Stimulated activated CD4-positive, alpha-beta T cell treated with anti-CD3 and anti-CD28 coated beads, TNF-alpha, amount 100 ng/mL, for 24 hours (primary cell): ENCODE results near the gene COG4.
"Not testable (repeated sequence)": the region's sequence is repeated elsewhere in the genome, so short reads cannot be mapped to it uniquely, and the experiment has no call there.

Experiments used
- DNase-seq, 3 experiments: peaks; one replicate each; pipeline ENCODE4 v3.0.0-alpha.2; 2020; ENCODE audit warnings: low read depth in 3 of 3

Gene COG4

DNA sequence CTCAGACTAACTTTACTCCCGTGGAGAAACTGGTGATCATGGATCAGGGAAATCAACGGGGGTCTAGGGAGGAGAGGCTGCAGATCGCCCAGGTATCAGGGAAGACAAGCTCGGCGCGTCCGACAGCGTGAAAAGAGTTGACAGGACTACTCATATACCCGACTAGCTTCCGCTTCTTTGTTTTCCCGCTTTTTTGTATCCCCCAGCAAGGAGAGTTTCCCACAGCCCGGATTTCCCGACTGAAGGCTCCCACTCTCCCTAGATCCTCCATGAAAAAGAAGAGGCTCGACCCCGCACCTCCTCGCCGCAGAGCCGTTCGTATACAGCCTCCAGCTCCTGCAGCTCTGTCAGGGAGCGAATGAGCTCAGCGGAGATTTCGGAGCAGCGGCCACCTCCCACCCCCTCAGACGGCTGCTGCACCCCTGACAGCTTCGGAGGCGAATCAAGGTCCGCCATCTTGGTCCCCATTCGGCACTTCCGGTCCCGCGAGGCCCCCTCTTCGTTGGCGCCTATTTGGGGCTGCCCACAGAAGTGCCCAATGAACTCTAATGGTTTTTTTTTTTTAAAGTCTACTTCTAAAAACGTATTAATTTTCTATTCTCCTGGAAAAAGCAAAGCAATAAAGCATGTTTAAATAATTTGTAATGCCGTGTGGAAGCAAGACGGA is at the start of gene COG4:
COG4 (minus strand) TSS at position 479 of the 667 bp plus-strand sequence; CDS start at position 468, 11 bp downstream.
- peak; percentile 81 to 90 (median 86) for DNase-seq

DNA sequence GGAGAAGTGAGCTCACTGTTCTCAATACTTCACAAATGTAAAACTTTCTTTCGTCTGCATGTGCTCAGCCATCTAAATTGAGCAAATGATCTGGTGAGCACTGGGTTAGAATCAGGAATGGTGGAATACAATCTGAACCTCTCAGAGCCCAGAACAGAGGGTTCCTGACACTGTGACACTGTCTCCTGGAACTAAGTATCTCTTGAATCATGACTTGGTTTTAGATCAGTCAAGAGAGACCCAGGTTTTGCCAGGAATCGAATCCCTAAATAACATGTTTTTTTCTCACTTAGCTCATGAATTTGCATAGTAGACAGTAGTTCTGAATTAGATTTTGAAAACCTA is 49.5 kb upstream of the COG4 start:
- no peak for DNase-seq

DNA sequence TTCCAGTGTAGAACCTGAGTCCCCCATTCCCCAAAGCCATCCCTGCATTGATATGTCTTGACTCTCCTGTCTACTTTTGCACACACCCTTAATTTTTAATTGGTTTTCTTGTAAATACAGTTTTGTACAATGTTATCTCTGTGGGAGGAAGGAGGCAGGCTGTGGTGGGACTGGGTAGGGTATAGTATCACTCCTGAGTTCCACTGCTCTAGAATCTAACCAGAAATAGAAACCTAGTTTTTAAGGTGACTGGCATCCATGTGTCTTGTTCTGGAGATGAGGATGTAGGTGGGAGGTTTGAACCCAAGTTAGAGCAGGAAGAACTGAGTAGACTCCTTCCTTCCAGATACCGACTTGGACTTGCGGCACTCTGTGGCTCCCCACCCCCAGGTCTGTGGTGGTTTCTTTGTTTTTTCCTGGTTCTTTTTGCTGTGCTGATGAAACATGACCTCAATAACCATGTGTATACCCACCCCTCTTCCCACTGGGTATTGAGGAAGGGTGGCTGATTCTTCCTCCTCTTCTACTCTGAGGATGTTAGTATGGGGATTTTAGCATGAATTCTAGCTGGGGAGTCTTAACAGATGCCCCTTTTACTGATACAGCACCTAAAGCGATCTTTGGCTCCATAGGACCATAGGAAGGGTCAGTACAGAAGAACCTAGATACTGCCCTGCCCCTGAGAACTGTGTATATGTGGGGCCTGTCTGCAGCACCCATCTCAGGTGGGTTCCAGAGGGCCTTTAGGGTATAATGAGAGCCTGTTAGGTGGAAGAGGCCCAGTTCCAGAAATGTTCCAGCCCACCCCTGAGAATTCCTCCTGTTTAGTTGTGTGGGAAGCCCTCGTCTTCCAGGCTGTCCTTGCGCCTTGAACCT is 48.9 kb upstream of the COG4 start:
- no peak for DNase-seq

DNA sequence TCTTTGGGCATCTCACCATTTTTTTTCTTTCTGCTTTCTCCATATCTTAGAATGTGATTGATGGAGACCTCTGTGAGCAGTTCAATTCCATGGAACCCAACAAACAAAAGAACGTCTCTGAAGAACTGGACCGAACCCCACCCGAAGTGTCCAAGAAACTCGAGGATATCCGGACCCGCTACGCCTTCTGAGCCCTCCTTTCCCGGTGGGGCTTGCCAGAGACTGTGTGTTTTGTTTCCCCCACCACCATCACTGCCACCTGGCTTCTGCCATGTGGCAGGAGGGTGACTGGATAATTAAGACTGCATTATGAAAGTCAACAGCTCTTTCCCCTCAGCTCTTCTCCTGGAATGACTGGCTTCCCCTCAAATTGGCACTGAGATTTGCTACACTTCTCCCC is 48.3 kb upstream of the COG4 start:
- DNase-seq = no peak

DNA sequence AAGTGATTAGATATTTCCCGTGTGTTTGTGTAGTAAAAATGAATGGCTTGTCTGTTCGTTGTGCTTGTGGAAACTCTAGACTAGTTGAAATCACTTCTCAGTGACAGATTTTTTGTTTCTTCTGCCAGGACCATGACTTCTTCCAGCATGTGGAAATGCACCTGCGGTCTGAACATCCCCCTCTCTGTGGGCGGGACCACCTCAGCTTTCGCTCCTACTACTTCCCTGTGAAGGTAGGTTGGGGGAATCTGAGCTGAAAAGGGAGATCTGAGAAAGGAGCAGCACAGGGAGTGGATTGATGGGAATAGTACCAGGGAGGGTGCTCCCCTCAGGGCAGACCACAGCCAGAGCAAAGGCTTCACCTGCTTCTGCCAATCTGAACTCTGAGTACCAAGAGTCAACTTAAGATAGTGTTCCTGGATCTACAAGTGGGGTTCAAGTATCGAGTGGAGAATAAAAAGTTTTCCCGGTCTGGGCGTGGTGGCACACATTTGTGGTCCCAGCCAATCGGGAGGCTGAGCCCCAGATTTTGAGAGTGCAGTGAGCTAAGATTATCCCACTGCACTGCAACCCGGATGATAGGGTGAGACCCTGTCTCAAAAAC is 47.7 kb upstream of the COG4 start:
- DNase-seq = no peak

DNA sequence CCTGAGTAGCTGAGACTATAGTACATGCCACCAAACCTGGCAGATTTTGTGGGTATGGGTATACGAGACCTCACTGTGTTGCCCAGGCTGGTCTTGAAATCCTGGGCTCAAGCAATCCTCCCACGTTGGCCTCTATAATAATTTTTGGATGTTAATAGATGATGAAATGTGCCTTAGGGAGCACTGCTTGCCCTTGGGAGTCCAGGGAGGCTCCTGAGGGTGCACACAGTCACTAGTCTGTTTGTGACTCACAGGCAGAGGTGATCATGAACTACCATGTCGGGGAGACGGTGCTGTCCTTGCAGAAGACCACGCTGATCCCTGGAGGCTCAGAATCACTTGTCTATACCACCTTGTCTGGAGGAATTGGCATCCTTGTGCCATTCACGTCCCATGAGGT is 46.4 kb upstream of the COG4 start:
- no peak for DNase-seq

DNA sequence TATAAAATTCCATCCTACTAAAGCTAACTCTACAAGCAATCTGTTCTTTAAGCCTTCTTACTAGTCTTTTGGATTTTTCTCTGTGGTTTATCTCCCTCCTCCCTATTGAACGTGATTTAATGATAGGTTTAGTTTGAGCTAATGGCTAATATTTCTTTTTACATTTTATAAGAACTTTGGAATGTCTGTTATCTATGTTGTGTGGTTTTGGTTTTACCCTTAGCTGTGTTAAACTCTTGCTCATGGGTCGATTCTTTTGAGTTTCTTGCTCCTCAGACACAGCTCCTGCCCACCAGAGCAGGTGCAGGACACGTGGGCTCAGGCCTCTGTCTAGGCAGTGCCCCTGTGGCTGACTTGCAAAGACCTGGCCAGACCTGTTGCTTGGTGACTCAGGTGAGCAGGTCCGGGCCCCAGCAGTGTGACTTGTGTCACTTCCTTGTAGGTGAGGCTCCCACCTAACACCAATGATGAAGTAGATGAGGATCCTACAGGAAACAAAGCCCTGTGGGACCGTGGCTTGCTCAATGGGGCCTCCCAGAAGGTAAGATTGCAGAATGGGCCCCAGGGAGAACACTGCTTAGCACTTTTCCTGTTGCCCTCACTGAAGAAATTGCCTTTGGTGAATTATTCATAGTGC is 45.4 kb upstream of the COG4 start:
- DNase-seq = no peak

DNA sequence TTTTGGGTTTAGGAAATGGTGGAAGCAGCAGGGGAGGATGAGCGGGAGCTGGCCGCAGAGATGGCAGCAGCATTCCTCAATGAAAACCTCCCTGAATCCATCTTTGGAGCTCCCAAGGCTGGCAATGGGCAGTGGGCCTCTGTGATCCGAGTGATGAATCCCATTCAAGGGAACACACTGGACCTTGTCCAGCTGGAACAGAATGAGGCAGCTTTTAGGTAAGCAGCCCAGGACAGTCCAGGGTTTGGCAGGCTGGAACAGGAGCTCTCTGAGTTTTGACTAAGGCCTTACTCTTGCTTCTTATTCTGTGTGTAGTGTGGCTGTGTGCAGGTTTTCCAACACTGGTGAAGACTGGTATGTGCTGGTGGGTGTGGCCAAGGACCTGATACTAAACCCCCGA is 41.7 kb upstream of the COG4 start:
- DNase-seq = no peak

DNA sequence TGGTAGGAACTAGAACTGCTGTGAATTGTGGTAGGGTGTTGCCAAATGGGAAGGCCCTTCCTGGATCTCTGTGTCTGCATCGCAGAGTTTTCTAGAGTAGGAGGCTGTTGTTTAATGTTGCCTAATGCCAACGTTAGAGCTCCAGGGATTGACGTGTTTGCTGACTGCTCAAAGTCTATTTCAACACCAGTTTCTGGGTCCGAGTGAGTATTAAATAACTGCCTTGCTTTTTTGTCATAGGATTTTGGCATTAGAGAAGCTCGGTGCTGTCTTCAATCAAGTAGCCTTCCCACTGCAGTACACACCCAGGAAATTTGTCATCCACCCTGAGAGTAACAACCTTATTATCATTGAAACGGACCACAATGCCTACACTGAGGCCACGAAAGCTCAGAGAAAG is 40.3 kb upstream of the COG4 start:
- DNase-seq = no peak

DNA sequence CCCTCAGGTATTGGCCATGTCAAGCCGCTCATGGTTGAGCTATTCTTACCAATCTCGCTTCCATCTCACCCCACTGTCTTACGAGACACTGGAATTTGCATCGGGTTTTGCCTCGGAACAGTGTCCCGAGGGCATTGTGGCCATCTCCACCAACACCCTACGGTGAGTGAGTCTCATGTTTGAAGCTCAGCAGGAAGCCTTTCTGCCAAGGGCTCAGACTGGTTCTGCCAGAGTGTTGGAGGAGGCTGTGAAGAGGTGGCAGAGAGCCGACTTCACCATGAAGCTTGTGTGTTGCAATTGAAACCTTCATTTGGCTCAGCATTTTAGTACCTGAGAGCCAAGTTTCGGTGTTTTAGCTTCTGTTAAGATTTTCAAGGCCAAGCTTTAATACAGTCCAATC is 38.3 kb upstream of the COG4 start:
- DNase-seq = no peak

DNA sequence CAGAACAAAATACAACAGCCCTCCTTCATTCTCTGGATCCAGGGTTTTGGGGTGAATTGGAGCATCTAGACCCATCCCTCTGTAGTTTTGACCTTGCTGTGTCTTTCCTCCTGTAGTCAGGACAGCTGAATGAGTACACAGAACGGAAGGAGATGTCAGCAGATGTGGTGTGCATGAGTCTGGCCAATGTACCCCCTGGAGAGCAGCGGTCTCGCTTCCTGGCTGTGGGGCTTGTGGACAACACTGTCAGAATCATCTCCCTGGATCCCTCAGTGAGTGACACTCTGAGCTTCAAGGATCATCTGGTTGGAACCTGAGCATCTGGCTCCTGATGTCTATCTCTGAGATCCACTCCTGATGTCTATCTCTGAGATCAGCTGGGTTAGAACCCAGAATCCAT is 32.7 kb upstream of the COG4 start:
- DNase-seq = no peak

DNA sequence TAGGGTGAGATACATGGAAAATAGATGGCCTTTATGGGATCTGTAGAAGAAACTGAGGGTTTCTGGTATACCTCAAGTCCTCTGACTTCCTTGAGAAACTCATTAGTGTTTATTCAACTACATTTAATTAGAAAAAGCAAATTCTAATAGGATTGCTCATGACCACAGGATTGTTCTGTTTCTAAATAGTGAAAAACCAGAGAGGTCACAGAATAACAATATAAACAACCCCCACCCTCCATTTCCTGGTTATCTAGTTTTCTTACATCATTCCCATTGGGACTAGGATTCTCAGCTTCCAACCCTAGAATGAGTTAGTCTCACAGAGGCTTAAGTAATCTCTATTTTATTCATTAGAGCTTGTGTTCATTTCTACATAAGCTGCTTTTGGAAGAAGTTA is 30.3 kb upstream of the COG4 start:
- DNase-seq = no peak

DNA sequence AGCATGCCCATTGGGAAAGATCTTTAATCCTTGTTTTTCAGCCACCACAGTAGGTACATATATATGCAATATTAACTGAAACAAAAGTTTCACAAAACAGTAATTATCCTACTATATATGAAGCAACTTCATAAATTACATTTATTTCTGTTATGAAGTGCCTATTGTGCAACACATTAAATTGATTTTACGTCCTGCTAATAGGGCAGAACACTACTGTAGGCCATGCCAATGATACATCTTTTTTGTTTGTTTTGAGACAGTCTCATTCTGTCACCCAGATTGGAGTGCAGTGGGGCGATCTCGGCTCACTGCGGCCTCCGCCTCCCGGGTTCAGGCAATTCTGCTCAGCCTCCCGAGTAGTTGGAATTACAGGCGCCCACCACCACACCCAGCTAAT is 29.3 kb upstream of the COG4 start:
- no peak for DNase-seq

DNA sequence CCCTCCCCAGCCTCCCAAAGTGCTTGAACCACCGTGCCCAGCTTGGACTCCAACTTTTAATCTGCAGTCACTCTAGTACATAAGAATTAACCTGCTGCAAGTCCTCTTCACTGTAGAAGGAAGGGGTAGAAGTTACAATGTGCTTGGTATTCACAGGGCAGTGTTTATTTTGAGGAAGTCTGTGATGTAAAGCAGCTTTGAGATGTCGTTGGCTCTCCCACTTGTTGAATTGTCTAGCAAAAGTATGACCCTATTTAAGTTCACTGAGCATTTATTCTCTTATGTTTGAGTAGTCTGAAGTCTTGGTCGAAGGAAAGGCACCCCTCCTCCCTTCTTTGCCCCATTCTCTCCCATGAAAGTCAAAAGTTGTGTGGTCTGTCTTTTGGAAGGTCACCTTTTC is 28.4 kb upstream of the COG4 start:
- DNase-seq = no peak

DNA sequence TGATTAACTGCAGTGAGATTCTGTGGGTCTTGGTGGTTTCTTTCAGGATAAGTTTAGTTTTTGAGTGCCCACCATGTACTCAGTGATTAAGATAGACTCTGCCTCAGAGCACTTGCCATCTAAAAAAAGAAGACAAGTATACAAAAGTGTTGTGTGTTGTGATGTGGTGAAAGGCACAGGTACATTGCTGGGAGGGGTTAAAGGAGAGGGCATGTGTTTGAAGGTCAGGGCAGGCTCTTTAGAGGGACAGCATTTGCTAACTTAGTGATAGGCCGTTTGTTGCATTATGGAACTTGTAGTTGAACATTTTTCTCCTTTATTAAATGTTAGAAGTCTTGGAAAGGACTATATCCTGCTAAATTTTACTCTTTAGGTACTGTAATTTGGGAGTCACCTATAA is 26.7 kb upstream of the COG4 start:
- no peak for DNase-seq

DNA sequence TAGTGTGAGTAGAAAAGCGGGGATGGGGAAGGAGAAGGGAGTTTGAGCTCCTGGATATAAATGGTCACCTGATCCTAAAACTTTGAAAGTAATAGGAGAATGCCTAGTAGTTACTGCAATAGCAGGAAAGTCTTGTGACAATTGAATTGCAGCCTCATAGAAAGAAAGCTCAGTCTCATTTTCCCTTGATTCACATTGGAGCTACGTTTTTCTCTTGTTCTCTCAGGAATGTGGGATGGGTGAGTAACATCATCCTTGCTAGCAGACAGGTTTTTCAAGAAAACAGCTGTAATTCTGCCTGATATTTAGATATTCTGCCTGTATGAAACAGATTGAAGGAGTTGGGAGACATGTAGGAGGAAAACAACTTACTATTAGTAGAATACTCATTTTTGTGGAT is 25.6 kb upstream of the COG4 start:
- DNase-seq = no peak

DNA sequence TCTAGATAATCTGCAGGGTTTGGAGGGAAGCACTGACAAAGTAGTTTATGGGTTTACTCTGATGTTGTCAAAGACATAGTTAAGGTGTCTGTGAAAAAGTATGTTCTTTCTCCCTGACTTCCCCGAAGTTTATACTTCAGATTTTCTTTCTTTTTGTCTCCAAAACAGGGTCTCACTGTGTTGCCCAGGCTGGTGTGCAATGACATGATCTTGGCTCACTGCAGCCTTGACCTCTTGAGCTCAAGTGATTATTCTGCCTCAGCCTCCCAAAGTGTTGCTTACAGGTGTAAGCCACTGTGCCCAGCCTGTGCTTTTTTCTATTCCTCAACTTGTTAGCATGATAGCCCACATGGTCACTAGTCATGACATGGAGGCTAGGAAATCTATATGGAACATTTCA is 21.2 kb upstream of the COG4 start:
- DNase-seq = no peak

DNA sequence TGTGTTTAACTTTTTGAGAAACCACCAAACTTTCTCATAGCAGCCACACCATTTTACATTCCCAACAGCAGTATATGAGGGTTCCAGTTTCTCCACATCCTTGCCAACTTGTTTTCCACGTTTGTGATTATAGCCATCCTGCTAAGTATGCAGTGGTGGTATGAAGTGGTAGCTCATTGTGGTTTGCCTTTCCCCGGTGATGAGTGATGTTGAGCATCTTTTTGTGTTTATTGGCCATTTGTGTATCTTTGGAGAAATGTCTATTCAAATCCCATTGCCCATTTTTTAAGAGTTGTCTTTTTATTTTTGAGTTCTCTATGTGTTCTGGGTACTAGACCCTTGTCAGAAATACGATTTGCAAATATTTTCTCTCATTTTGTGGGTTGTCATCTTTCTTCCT is 17.6 kb upstream of the COG4 start:
- no peak for DNase-seq

DNA sequence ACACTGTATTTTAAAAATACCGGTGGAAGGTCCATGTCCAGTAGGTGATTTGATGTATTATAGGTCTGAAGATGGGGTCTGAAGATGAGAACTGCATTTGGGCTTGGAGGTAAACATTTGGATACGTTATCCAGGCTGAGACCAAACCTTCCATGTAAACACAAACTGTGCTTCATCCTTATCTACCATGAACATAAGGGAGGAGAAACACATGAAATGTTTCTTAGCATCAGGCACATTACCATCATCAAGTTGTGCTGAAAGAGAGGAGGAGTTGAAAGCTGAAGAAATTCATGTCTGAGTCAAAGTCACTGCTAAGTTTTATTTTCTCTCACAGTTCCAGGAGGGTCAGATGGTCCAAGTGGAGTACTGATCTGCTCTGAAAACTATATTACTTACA is 11.6 kb upstream of the COG4 start:
- DNase-seq = no peak

DNA sequence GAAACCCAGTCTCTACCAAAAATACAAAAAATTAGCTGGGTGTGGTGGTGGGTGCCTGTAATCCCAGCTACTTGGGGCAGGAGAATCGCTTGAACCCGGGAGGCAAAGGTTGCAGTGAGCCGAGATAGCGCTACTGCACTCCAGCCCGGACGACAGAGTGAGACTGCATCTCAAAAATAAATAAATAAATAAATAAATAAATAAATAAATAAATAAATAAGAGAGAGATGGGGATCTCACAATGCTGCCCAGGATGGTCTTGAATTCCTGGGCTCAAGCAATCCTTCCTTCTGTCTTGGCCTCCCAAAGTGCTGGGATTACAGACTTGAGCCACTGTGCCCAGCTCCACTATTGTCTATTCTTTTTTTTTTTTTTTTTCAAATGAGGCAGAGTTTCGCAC is 6.6 kb upstream of the COG4 start:
- not testable (repeated sequence) for DNase-seq

DNA sequence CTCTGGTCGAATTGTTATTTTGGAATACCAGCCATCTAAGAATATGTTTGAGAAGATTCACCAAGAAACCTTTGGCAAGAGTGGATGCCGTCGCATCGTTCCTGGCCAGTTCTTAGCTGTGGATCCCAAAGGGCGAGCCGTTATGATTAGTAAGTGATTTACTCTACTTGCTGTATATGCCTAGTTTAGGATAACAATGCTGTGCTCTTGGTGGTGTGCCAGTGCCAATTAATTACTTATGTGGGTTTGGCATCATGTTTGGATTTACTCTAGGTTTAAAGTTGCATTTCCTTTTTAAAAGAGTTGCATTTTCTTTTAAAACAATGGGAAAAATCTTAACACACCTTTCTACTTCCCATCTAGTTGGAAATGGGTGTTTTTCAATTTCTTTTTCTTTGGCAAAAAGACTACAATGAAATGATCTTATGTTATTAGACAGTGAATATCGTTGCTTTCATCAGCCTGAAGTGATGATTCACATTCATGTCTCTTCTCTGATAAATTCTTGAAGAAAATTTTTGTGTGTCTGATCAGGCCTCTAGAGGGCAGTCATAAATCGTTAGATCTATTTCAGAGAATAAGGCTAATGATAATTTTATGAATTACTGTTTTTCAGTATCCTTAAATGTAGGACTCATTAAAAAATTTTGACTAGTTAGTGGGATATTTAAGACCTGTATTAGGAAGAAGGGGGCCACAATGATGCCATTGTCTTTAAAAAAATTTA is 5.9 kb upstream of the COG4 start:
- DNase-seq = no peak
